Embryonic facial prominence (tissue), 1 donor: ENCODE measurements around the gene SENP1.
A peak's percentile ranks its signal among the peaks of the same experiment; 100 is the strongest.
"Not testable (repeated sequence)": the region's sequence is repeated elsewhere in the genome, so short reads cannot be mapped to it uniquely, and the experiment has no call there.

Experiments
- DNase-seq: peaks from one replicate; pipeline ENCODE4 v3.0.0-alpha.2; 2016; ENCODE audit errors: extremely low spot score

The SENP1 gene

DNA sequence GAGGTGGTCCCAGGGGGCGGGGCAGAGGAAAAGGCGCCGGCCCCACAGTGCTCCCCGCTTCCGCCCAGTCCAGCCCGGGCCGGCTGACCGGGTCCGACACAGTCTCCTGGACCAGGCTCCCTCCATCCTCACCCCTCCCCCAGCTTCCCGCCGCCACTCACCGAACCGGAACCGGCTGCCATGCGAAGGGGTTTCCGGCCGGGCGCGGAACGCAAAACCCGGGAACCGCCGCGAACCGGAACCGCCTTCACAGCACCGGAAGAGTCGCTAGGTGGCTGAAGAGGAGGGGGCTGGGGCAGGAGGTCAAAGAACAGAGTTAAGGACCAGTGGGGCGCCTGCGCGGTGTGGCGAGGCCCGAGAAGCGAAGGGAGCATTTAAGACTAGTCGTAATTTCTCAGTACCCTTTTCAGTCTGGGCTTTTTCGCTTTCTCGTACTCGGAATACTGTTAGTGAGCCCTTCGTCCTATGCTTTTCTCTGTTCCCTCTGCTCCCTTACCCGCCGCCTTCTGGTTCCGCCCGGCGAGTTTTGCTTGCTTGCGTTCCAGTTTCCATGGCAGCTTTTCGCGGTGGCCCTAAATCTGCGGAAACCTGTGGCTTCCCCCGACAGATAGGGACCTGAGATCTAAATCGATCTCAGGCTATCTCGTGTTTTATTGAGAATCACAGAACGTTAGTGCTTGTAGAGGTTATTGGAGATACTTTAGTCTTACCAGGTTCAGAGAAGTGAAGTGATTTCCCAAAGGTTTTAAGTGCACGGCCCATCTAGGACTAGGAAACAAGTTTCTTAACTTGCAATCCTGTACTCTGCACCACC lies at the start of gene SENP1:
Gene SENP1 (minus strand): TSS at position 213 of the 814 bp plus-strand sequence. CDS start 4,607 bp downstream, outside the sequence.
- DNase-seq = peak; percentile 76

DNA sequence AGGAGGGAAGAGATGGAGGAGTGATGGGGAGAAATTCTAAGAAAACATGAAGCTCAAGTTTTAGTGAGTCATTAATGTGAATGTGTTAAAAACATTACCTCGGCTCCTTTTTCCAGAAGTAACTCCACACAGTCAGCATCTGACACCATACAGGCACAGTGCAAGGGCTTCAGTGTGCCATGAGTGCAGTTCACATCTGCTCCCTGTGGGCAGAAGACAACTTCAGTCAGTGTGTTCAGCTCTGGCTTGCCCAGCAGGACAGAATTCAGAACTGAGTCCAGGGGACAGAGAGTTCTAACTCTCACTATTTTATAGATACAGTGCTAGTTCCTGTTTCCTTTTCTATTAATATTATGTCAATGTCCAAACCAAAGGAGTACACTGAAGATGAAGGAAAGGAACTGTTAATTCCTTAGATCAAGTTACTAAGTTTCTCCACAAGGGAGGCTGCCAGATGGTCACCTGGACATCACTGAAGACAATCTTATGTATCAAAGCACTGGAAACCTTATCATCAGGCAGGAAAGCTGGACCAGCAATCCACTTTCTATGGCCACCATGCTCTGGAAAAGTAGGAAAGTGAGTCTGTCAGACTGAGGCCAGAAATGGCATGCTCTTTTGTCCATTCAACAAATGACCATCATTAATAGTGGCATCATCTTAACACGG lies 45.4 kb upstream of the SENP1 start:
- DNase-seq = no peak

DNA sequence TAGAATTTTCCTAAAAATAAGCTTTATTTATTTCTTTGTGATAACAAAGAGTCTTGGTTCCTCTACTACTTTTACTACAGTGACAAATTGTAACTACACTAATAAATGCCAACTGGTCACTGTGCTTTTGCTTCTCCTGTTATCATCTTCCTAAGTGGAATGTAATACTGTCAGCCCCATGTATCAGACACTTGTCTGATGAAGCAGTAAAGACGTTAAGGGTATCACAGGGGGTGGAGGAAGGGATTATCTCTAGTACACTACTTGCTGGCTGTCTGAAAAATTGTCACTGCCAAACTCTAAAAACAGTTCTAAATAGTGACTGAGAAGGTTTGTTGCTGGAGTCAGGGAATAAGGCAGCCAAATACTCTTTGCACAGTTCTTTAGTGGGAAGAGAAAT lies 40.1 kb upstream of the SENP1 start:
- DNase-seq = no peak

DNA sequence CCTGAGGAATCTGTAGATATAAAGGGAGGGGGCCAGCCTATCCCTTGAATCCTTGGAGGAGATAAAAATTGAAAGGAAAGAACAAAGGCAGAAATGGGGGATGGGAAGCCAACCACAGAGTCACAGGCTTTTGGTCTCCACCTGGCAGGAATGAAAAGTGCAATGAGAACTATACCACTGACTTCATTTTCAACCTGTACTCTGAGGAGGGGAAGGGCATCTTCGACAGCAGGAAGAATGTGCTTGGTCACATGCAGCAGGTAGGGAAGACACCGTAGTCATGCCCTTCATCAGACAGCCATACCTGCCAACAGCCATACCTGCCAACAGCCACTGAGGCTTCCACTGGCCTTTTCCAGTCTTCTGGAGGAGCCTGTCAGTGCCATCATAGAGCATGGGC lies 38.0 kb upstream of the SENP1 start:
- DNase-seq = no peak

DNA sequence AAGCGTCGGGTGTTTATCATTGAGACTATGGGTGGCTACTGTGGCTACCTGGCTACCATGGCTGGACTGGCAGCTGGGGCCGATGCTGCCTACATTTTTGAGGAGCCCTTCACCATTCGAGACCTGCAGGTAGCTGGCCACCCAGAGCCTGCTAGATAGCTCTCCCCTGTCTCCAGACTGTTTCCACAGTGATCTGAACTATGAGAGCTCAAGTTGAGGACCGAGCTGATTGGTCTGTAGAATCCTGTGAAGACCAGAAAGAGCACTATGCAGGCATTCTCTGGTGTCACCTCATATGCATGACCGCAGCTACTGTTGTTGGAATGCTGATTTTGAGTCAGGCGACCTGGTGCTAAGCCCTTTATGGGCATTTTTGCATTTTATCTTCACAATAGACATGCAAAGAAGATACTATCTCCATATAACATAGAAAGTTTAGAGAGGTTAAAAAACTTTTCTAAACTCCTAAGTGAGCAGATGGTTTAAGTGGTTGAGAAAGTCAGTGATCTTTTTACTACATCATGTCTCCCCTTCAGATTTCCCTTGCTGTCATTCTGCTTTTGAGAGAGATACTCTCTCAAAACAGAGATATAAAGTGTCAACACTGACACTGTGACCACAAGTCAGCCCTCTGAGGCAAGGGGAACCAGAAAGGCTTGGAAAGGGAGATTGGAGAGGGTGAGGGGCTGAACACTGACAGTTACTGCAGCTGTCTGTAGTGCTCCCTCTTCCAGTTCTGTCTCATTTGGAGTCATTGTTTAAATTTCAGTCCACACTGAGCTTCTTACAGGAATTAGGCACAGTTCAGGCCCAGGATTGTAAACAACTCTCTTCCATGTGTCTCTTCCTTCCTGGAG lies 37.2 kb upstream of the SENP1 start:
- no peak for DNase-seq

DNA sequence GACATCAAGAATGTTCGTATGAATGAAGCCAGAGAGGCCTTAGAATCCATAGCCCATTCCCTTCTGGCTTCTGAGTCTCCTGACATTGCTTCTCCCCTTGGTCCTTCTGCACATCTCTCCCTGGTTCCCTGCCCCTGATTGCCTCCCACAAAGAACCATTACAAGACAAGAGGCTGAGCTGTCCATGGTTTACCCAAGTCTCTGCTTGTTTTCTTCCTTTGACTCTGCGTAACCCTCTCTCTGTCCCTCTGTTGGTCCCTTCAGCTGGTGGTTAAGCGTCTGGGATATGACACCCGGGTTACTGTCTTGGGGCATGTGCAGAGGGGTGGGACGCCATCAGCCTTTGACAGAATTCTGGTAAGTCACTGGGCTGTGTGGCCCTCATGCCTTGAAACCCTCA lies 29.1 kb upstream of the SENP1 start:
- DNase-seq = no peak

DNA sequence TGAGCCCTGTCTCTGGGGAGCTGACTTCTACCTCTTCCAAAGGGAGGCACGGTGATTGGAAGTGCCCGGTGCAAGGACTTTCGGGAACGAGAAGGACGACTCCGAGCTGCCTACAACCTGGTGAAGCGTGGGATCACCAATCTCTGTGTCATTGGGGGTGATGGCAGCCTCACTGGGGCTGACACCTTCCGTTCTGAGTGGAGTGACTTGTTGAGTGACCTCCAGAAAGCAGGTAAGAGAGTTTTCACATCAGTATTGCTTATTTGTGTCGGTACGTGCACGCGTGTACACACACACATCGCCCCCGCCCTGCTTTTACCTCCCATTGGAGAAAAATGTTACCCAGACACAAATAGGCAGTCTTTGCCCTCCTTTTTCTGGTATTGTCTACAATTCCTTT lies 26.9 kb upstream of the SENP1 start:
- no peak for DNase-seq

DNA sequence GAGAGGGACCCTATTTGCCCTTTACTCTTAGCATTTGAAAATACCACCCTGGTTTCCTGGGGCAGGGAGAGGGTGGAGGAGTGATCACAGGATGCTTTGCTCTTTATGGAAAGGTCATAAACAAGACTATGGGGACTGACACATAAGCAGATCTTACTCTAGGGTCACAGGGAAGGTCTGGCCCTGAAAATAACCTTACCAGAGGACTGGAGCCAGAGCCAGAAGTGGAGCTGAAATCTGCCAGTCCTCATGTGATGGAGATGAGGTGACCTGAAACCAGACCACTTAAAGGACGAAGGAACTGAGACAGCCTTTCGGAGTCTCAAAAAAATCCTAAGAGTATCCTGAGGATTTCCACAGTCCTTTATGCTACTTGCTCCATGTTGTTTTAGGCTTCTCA lies 25.6 kb upstream of the SENP1 start:
- DNase-seq = no peak

DNA sequence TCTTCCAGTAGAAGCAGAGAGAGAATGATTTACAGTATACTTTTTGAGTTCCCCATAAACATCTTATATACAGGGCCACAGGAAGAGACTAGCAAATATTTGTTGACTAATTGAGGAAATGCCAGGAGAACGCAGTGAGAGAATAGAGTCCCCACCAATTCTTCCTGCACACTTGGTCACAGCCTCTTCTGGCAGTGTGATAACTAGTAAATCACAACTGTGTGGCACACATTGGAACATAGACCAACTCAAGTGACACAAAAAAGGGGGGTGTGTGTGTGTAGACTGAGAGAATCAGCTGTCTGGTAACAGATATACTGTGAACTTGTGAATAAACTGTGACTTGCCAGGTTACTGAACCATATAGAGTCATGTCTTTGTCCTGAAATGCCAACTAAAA lies 23.5 kb upstream of the SENP1 start:
- no peak for DNase-seq

DNA sequence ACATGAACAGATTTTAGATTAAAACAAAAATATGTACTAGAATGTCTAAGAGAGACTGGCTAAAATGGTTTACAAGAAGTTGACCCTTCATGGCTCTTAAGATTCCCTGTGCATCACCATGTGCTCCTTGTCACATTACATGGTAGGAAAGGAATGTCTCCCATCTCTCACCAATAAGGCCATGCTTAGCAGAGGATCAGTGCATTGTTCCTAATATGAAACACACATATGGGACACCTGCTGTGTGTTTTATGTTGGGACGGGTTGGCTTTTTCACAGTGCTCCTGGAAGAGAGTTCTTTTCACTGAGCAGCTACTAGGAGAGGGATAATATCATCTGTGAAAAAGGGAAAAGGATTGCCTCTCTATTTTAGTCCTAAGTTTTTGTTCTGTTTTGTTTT lies 22.9 kb upstream of the SENP1 start:
- no peak for DNase-seq

DNA sequence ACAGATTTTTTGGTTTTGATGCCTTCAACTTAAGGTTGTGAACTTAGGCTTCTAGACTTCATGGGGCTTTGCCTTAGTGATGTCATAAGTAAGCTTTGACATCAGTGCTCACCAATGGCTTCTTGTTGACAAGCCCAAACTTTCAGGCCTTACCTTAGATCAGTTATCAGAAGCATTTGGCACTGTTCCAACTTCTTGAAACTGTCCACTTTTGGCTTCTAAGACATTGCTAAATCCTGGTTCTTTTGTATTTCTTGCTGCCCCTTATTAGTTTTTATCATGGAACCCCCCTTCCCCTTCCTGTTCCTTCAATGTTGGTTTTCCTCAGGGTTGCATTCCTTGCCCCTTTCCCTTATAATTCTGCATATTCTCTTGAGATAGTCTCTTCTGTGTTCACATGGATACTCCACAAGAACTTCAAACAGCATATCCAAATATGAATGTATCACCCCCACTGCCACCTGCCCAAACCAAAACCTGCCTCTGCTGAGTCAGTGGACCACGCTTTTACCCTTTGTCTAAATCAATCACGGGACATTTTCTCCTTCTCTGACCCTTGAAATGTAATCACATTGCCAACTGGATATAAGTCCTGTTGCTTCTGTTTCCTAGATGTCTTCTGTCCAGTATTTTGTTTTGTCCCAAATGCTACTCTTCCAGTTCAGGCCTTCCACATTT lies 21.2 kb upstream of the SENP1 start:
- DNase-seq = no peak

DNA sequence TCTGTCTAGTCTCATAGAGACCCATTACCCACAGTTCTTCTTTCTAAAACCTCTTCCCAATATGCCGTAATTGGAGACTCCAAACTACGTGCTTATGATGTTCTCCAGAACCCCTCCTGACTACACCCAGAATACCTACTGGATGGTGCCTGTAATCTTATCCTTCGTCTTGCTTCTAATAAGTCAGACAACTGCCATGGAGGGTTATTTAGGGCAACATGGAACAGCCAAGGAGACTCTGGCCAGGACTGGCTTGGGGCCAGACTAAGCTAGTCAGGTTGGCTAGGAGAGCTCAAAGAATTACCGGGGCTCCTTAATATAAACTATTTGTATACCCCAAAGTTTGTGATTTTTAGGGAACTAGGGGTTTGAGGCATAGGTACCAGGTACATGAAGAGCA lies 20.1 kb upstream of the SENP1 start:
- DNase-seq = no peak

DNA sequence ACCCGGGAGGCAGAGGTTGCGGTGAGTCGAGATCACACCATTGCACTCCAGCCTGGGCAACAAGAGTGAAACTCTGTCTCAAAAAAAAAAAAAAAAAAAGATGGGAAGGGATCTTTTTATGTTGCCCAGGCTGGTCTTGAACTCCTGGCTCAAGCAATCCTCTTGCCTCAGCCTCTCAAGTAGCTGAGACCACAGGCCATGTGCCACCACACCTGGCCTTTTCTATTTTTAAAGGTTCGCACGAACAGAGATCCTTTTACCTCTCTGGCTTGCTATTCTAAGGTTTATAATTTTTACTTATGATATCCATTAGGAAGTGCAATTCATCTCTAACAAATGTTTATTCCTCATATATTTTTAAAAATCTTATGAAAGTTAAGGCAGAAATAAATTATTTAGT lies 19.7 kb upstream of the SENP1 start:
- not testable (repeated sequence) for DNase-seq

DNA sequence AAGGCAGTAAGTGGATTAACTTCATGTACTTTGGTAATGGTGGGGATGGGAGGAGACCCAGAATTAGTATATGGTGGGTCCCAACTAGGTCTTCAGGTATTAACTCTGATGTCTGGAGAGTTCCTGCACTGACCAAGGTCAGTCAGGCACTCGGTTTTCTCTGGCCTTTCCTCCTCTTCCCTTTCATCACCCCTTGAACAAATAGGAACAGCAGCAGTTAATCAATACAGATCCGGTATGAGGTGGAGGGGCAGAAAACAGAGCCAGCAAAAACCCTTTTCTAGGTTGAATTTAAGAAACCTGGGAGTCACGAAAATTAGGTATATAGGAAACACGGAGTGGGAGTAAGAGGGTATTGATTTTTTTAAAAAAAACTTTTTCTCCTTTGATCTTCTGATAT lies 17.3 kb upstream of the SENP1 start:
- no peak for DNase-seq

DNA sequence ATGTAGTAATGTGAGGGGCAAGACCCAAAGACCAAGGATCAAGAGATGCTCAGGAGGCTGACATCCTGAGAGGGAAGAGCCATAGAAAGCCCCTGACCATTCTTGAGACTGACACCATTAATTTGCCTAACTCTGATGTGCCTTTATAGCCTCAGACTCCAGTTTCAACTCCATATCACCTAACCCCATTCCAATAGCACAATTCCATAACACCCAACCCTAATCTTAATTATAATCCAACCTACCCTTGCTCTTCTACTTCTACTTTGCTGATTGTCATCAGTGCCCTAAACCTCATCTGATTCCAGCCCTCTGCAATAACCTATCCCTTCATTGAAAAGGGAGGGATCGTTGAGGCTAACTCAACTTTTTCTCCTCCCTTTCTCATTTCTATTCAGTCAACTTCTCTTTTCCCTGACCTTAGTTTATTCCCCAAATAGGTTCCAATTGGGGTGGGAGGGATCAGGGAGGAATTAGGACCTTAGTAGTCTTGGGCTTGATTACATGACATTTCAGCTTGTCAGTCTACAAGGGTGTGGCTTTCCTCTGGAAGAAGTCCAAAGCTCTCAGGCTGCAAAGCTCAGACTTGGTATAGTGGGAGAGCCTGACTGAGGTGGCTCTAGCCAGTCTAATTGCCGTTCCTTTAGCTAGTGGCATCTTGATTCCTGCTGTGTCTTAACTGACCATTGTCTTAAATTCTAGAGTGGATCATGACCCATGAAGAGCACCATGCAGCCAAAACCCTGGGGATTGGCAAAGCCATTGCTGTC lies 16.4 kb upstream of the SENP1 start:
- DNase-seq = no peak

DNA sequence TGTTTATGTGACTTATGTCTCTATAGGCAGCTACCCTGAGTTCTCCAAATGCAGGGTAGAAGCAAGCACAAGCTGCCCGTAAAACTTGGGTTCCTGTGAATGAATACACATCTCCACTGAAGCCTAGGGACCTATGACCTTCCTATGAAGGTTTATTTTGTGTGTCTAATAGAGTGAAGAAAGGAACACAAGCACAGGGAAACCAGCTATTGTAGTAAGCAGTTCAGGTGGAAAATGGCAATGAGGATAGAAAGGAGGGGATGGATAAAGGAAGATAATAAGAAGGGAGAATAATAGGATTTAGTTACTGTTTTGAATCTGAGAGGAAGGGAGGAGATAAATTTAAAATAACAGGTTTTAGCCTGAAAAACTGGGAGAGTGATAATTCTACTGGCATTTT lies 15.6 kb upstream of the SENP1 start:
- DNase-seq = no peak

DNA sequence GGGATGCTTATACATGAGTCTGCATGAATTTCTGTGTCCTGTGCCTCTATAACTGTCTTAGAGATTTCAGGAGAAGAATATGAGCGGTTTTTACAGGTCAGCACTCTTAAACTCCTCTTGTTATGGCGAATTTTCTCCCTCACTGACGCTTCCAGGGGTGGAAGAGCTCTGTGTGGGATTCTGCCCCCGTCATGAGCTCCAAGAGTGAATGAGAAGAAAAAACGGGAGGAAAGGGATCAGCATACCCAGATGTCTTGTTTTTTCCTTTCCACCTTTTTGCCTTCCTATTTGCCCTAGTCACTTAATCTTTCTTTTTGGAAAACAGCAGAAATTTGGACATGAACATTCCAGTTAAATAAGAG lies 13.9 kb upstream of the SENP1 start:
- DNase-seq = no peak

DNA sequence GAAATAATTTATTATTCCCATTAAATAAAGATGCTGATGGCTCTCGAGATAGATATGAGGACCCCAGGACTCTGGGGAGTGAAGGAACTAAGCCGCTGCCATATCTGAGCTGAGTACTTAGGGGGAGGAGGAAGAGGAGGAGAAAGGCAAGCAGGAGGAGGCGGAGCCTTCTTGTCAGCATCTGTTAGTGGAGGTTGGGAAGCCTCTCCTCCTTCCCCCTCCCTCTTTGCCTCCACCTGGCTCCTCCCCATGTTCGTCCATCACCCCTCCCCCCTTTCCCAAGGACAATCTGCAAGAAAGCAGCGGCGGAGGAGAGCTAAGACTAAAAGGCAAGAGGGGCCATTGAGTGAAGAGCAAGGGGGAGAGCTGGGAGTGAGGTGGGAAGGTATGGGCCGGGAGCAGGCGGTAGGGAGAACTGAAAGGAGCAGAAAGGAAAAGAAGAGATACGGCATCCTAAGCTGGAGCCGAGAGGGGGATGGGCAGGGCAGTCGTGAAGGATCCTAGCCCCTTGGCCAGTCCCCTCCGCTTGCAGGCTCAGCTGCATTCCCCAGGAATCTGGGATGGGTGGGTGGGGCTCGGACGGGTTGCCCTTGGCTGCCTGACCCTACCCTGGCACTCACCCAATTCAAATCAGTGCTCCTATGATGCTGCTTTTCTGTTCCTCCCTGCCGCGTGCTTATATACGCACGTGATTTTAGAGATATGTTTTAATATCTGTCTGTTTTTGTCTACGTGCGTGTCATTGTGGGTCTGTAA lies 13.4 kb upstream of the SENP1 start, which contains the start of gene PFKM:
Gene PFKM (plus strand): TSS at position 287 of the 756 bp plus-strand sequence. CDS start 3,411 bp downstream, outside the sequence.
- peak; percentile 84 for DNase-seq

DNA sequence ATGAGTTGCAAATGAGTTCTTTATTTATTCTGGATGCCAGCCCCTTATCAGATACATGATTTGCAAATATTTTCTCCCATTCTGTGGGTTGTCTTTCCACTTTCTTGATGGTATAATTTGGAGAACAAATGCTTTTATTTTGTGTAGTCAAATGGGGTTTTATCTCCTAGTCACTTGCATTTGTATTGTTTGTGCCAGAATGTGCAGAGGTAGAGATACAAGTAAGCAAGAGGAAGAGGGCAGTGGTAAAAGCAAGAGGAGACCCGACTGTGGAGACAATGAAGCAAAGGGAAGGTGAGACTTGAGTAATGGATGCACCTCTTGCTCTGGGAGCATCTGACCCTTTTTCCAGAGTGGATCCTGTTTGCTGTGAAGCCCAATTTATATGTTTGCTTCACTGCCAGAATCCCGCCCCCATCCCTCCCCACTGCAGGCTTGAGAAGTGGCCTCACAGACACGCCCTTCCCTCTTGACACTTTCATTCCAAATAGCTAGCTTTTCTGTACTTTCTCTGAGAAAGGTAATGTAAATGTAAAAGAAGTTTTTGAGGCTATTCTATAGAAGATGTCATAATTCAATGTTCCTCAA lies 12.5 kb upstream of the SENP1 start:
- DNase-seq = no peak

DNA sequence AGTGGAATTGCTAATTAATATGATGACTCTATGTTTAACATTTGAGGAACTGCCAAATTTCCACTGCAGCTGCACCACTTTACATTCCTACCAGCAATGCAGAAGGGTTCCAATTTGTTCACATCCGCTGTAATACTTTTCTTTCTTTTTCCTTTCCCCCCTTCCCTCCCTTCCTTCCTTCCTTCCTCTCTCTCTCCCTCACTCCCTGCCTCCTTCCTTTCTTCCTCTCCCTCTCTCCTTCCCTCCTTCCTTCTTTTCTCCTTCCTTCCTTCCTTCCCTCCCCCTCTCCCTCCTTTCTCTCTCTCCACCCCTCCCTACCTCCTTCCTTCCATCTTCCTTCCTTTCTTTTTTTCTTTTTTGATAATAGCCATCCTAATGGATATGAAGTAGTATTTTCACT lies 10.1 kb upstream of the SENP1 start:
- DNase-seq = no peak
